ENCODE measurements around the gene PAX9.
"Not testable (repeated sequence)": the region's sequence is repeated elsewhere in the genome, so short reads cannot be mapped to it uniquely, and the experiment has no call there.

Gene PAX9

DNA sequence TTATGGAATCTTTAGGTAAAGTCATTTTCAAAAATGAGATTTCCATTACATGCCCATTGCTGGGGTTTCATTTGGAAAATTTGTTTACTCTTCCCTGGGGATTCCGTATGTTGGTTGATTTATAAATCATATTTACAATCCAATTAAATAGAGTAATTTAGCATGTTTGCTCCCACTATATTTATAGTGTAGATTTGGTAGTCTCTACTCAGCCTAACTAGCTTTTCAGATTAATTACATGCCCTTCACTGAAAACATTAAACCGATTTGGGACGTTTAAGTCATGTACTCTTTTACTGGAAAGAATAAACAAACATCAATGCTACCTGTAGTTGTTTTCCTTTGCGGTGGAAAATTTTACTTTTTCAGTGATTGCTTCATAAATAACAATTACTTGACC is 10.4 kb downstream of the PAX9 start:
- DNase-seq (ENCODE audit: low read depth in 3 of 3, low spot score in 1 of 3), result no peak

DNA sequence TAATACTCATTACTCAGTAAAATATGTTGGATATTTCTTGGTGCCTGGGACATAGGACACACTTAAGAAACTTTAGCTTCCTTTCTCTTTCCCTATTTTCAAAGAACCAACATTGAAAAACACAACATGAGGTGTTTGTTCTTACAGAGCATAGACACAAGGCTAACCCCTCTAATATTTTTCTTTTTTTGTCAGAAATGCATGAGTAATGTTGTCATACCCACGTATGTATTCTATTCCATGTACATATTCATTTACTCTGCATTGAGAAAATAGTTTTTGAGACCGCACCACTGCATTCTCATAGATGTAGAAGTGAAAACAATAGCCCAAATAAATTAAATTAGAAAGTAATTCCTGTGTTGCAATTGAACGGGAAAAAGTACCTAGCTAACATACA is 13.0 kb downstream of the PAX9 start:
- DNase-seq (ENCODE audit: low read depth in 3 of 3, low spot score in 1 of 3), result no peak

DNA sequence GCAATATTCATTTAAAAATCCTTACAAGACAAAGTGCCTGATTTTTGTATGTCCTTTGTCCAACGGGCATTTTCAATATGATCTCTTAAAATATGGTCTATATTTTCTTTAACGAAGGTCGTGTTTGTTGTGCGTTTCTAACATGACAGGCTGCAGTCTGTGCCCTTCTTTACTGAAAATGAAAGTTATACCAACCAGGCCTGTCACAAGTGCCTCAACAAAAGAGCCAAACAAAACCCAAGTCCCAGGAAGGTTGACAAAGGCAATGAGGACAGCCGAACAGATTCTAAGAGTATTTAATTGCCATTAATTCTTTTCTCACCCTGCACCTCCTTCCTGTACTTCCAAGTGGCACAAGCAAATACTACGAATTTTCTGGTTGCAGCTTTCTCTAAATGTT is 13.9 kb downstream of the PAX9 start:
- DNase-seq (ENCODE audit: low read depth in 3 of 3, low spot score in 1 of 3), result no peak

DNA sequence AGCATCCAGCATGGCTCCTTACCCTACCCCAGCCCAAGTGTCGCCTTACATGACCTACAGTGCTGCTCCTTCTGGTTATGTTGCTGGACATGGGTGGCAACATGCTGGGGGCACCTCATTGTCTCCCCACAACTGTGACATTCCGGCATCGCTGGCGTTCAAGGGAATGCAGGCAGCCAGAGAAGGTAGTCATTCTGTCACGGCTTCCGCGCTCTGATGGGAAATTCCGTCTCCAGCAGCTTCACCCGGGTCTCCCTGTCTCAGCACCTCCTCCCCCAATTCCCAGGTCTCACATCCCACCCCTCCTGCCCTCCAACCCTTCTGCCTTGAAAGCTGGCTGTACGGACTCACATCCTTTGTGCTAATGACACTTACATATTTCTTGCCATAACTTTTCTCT is 14.6 kb downstream of the PAX9 start:
- no peak for DNase-seq (ENCODE audit: low read depth in 3 of 3, low spot score in 1 of 3)

DNA sequence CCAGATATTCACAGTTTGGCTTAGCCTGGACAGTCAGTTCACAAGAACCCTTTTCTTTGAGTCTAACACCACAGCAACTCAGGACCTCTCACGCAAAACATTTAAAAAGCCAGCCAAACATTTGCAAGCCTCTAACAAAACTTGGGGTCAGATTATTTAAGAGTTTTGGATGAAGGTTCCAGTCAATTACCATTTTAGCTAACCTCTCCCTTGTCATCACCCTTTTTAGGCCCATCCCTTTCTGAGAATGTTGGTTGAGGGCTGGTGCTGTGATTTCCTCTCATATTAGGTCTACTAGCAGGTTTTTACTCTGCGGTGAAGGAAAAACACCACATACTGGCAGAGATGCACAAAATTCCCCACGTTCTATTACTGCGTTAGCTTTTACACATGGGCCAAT is 20.7 kb downstream of the PAX9 start:
- no peak for DNase-seq (ENCODE audit: low read depth in 3 of 3, low spot score in 1 of 3)

DNA sequence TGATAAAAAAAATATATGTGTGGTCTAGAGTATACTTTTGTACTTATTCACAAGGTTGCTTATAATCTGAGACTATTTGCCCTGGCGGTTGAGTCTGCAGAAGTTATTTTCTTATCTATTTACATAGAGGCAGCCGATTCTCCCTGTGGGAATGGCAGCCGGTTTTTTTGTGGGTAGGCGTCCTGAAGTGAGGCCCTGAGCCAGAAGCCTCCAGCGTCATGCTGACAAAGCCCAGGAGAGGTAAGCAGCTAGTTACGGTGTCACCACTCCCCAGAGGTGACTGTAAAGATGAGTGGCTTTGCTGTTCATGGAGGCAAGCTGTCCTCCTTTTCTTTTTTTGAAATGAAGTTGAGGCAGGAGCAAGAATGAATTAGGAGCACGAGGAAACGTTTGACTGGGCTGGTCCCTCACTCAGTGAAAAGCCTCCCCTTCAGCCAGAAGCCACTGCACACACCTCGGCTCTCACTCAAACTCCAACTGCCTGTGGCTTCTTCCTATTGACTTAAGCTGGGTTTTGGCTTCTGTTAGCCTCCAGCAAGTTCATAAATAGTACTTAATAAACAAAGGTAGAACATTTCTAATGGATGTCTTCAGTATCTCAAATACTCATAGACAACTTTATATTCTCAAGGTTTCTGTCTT is 21.5 kb downstream of the PAX9 start:
- no peak for DNase-seq (ENCODE audit: low read depth in 3 of 3, low spot score in 1 of 3)

DNA sequence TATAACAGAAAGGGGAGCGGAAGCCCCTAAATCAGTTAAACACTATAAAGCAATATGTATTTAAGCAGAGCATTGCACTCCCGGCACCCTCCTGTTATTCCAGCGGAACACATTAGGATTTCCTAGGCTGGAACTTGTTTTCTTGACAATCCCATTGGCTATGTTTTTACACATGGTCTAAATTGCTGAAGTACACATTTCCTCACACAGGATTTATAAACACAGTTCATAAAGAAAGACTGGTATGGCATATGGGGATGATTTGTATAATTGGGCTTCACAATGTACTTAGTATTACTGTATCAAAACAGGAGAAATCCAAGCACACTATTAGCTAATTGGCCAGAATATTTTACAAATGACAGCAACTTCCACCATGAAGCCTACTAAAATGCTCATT is 23.3 kb downstream of the PAX9 start:
- no peak for DNase-seq (ENCODE audit: low read depth in 3 of 3, low spot score in 1 of 3)

DNA sequence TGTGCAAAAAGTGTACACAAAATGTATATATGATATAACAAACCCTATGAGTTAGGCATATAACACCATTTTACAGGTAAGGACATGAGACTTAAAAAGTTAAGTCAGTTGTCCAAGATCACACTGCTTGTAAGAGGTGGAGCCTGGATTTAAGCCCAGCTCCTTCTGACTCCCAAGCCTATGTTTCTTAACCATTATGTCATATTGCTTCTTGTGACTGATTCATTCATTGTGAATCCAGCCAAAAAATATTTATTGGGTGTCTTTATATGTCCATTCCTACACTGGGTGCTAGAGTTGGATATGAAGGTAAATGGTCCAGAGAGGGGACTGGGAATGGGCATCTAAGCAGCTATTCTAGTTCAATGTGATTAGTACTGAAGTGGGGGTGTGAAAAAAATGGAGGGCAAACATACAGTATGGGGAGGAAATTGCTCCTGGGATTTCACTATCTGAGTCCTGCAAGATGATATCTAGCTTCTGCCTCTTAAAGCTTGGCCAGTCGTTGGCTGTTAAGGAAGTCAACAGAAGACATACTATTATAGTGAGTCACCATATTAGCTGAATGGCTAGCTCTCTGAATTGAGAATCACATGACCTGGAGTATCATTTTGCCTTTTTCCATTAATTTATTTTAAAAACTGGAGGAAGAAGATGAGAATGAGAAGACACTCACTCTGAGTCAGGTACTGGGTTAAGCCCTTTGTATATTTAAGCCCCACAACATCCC is 28.8 kb downstream of the PAX9 start:
- DNase-seq (ENCODE audit: low read depth in 3 of 3, low spot score in 1 of 3), result no peak

DNA sequence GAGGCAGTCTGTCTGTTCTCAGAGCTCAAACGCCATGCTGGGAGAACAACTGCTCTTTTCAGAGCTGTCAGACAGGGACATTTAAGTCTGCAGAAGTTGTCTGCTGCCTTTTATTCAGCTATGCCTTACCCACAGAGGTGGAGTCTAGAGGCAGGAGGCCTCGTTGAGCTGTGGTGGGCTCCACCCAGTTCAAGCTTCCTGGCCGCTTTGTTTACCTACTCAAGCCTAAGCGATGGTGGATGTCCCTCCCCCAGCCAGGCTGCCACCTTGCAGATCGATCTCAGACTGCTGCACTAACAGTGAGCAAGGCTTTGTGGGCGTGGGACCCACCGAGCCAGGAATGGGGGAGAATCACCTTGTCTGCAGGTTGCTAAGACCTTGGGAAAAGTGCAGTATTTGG is 37.8 kb downstream of the PAX9 start:
- not testable (repeated sequence) for DNase-seq (ENCODE audit: low read depth in 3 of 3, low spot score in 1 of 3)

DNA sequence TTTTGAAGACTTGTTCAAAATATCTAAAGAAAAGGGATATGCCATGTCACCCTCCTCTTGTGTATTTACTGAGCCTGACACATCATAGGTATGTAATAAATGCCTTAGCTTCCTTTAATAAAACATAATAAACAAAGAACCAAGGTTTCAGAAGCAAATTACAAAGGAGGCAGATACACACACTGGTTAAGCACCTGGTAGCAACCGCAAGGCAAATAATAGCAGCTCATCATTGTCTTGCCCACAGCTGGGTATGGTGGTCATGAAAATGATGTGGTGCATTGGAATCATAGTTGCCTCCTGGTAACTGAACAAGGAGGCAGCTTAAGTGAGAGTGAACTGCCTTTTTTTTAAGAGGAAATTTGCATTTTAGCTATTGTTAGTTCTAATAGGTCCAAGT is 39.0 kb downstream of the PAX9 start:
- DNase-seq (ENCODE audit: low read depth in 3 of 3, low spot score in 1 of 3), result no peak

DNA sequence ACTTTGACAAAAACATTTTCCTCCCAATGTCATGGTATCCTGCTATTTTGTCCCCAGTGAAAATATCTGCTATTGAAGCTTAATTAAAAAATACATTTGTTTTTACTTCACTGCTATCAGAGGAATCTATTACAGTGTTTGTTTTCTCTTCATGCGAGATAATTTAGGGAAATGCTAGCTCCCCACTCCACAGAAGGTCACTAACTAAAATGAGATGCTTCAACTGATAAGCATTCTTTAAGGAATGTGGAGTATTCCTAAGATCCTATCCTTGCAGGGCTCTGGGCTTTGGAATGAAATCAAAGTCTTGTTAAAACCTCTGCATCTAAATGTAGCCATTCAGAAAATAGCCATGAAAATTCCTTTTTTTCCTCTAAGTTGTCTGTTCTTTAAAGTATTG is 39.5 kb downstream of the PAX9 start:
- no peak for DNase-seq (ENCODE audit: low read depth in 3 of 3, low spot score in 1 of 3)

DNA sequence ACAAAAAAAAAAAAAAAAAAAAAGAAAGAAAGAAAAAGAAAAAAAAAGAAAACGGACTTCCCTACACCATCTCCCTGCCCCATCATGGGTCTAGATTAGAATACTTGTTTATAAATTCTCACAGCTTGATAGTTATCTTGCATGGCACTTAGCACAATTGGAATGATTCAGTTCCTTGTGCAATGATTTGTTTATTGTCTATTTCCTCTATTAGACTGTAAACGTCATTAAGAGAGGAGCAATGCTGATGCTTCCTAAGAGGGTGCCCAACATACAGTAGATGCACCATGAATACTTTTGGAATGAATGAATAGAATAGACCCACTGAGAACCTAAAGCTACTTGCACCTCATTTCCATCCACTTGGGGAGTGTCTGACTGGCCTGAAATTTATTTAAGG is 40.8 kb downstream of the PAX9 start:
- no peak for DNase-seq (ENCODE audit: low read depth in 3 of 3, low spot score in 1 of 3)

DNA sequence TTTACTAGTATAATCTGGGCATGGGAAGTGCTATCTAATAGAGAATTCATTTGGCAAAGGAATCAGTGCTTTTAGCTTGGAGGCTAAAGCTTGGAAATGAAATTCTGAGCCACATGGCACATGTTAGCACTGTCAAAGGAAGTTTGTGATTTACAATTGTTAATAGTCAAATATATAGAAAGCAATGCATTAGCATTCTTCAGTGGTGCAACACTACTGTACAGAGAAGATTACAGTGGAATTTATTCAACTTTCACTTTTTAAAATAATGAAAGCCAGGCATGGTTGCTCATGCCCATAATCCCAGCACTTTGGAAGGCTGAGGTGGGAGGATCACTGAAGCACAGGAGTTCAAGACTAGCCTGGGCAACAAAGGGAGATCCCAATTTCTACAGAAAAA is 45.9 kb downstream of the PAX9 start:
- DNase-seq (ENCODE audit: low read depth in 3 of 3, low spot score in 1 of 3), result no peak

DNA sequence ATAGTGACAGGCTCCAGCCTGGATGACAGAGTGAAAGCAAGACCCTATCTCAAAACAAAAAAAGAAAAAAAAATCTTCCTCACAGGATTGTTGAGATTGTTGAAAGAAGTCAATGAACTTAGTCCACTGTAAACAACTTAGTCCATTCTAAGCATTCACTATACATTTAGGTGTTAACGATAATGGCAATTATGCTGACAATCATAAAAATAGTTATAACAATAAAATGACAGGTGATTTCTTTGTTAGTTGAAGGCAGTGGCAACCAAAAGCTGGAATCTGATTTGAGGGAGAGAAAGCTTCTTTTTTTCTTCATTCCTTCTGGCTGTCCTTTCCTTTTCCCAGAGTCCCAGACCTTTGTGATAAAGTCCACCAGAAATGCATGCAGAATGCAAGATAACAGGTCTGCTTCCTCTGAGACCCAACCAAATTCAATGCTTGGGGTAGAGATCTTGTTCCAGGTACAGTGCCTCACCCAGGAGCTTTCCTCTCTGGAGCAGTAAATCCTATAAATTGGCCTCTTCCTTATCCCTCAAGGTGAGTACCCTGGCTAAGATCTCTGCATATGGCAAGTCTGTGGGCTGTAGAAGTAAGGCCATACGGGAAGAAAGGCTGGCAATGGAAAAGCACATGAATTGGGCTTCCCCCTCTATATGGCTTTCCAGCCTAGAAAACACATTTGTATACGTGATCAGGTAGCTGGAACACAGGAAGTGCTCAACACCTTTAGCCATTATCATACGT is 52.5 kb downstream of the PAX9 start:
- no peak for DNase-seq (ENCODE audit: low read depth in 3 of 3, low spot score in 1 of 3)

DNA sequence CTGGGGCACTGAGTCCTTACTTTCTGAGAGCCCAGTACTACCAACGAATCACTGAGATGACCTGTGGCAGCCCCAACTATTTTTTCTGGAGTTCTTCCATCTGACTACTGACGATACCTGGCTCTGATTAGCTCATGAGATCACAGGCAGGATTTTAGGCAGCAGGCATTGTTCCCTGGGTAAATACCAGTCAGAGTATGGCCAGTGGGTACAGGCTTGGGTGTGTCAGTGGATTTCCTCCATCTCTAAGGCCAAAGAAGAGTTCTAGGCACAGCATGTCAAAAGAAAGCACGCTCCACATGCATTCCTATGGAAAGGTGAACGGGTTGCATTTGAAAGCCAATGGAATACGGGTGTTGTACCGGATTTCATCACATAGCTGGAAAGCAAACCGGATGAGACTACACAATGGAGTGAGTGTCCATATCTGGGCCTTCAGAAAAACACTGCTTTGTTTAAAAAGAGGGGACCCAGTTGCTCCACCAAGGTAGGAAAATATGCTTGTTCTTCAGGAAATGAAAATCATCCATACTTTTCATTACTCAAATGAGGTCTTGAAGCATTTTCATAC is 55.0 kb downstream of the PAX9 start:
- DNase-seq (ENCODE audit: low read depth in 3 of 3, low spot score in 1 of 3), result no peak

DNA sequence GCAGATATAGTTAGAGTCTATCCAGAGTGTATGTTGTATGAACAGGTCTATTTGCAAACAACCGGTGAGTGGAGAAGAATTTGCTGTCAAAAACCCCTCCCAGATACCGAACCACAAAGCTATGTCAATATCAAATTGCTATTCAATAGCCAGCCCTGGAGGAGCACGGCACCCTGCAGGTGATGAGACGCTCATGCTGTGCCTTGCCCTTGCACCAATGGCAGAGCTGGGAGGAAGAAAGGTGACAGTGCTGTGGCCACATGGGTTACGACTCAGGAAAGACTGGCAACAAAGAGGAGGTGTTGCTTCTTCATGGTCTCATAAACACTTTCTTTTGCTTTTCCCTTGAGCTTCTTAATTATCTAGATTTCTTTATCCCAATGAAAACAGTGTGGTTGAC is 55.7 kb downstream of the PAX9 start:
- no peak for DNase-seq (ENCODE audit: low read depth in 3 of 3, low spot score in 1 of 3)

DNA sequence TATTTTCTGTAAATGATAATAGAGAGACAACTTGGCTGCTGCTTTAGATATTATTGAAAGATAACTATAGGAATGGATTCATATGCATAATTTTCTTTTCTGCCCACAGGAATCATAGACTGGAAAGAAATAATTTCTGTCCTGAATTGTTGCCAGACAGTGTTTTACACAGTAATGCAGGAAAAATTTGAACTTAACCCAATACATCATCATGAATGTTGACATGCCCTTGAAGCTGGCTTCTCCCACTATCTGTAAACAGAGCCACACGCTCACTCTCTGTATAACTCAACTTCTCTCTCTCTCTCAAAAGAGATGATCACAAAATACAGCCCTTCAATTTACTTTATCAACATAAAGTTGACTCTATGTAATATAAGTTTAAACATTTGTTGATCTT is 56.6 kb downstream of the PAX9 start:
- no peak for DNase-seq (ENCODE audit: low read depth in 3 of 3, low spot score in 1 of 3)

DNA sequence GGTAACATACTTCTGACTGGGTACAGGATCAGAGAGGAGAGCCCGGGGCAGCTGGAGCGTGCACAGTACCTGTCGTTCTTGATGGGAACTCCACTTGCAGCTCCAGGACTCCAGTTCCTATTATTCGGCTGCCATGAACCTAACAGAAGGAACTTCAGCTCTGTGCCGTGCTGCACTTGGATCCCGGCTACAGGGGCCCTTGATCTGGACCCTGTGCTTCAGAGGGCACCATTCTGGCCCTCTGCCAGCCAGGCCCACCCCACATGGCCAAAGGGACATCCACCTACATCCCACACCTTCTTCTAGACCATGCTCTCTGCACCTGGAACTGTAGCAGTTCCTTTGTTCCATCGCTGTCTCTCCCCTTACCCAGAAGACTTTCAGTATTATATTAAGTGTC is 58.2 kb downstream of the PAX9 start:
- no peak for DNase-seq (ENCODE audit: low read depth in 3 of 3, low spot score in 1 of 3)

DNA sequence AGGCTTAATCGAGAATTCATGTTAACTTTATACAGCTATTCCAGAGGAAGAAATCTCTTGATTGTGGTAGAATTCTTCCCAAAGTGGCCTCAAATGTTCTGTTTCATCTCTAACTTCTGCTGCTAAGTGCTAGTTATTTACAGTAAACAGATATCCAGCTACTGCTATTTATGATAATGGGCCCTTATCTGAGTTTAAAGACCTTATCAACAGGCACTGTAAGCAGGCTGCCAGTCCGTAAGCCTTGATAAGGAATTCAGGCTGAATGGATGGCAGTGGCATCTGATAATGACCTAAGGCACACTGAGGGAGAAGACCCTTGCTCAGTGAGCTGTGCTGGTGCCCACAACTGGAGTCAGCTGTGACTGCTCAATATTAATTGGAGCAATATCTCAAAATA is 59.0 kb downstream of the PAX9 start:
- no peak for DNase-seq (ENCODE audit: low read depth in 3 of 3, low spot score in 1 of 3)

DNA sequence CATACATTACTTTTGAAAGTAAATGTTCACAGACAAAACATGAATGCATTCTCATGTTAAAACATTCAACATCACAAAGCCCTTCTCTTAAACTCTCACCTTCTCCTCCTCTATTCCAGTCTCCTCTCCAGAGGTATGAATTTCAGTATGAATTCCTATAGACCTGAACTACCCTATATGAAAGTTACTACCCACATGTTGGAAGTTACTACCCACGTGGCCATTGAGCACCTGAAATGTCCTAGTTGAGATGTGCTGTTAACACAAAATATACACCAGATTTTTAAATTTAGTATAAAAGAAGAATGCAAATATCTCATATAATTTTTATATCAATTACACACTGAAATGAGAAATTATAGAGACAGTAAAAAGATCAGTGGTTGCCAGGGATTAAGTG is 60.2 kb downstream of the PAX9 start:
- DNase-seq (ENCODE audit: low read depth in 3 of 3, low spot score in 1 of 3), result no peak

DNA sequence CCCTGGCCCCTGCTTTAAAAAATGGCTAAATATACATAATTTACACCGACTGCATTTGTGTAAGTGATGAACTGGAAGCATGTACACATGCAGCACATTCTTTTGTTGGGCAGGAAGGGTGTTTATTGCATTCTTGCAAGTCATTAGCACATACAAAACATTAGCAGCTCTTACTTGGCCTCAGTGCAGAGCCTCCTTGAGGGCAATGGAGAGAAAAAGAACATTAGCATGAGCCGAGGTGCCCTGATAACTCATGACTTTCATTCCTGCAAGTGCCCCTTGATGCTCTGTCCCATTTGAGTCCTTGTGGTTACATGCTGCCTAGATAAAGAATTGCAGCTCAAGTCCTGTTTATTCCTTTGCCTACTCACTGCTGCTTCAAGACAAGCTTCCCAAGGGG is 61.9 kb downstream of the PAX9 start:
- no peak for DNase-seq (ENCODE audit: low read depth in 3 of 3, low spot score in 1 of 3)

DNA sequence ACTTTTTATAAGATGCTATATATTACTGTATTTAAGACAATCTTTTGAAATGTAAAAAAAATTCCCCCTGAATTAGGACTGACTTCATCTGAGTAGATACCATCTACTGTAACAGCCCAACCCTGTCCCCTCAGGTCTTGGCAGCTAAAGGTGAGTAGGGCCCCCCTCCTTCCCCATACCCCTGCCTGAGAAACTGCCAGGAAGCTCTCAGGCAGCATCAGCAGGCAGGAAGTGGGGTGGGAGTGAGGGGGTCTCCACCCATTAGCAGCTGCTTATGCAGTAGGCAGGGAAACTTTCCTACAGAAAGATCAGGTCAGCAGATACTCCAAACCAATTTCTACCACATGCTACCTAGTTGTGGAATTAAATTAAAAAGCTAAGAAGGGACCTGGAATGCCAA is 62.5 kb downstream of the PAX9 start:
- no peak for DNase-seq (ENCODE audit: low read depth in 3 of 3, low spot score in 1 of 3)

Measured in stimulated activated CD4-positive, alpha-beta T cell treated with anti-CD3 and anti-CD28 coated beads, TNF-alpha, amount 100 ng/mL, for 1 hour (primary cell).